ENCODE measurements around the gene DTL.

DNA sequence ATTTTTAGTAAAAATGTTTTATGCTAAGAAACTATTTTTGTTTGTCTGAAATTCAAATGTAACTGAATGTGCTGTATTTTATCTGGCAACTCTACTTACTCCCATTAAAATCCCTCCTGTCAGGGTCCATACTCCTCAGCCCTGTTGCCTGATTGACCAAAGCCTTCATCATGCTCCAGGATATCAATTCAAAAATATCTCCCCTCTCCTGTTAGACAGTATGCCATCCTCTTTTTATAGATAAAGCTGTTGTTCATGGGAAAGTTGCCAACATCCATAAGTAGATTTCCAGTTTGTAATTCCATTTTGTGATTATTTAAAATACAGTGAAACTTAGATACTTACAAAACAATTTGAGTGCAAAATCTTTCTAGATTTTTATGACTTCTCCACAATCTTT is 65.7 kb downstream of the DTL start:
- TF ChIP-seq, protein P1, sequence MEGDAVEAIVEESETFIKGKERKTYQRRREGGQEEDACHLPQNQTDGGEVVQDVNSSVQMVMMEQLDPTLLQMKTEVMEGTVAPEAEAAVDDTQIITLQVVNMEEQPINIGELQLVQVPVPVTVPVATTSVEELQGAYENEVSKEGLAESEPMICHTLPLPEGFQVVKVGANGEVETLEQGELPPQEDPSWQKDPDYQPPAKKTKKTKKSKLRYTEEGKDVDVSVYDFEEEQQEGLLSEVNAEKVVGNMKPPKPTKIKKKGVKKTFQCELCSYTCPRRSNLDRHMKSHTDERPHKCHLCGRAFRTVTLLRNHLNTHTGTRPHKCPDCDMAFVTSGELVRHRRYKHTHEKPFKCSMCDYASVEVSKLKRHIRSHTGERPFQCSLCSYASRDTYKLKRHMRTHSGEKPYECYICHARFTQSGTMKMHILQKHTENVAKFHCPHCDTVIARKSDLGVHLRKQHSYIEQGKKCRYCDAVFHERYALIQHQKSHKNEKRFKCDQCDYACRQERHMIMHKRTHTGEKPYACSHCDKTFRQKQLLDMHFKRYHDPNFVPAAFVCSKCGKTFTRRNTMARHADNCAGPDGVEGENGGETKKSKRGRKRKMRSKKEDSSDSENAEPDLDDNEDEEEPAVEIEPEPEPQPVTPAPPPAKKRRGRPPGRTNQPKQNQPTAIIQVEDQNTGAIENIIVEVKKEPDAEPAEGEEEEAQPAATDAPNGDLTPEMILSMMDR (conservative IDR thresholded peaks at IDR 0.05) = no peak
- no peak for TF ChIP-seq ZFX (IDR thresholded peaks at IDR 0.05)
